Activated T-cell treated with anti-CD3 and anti-CD28 coated beads for 4 hours (primary cell): ENCODE measurements around the gene TIE1.

Source experiments
- DNase-seq: peaks from one replicate; pipeline ENCODE4 v3.0.0-alpha.2; 2020

The TIE1 gene

GRCh38 chr1:43300378-43301094, at the start of gene TIE1:
Gene TIE1 (plus strand): TSS chr1:43300982. CDS start chr1:43301072, 90 bp downstream.
- DNase-seq, result no peak

GRCh38 chr1:43251024-43251423, 49.8 kb upstream of the TIE1 start:
- no peak for DNase-seq

- DNase-seq, result no peak
Observed at GRCh38 chr1:43252225-43252624, 48.6 kb upstream of the TIE1 start.

- DNase-seq, result no peak
Observed at GRCh38 chr1:43253173-43253572, 47.6 kb upstream of the TIE1 start.

GRCh38 chr1:43253876-43254275, 46.9 kb upstream of the TIE1 start:
- no peak for DNase-seq

GRCh38 chr1:43255438-43256210, 45.2 kb upstream of the TIE1 start:
- no peak for DNase-seq

GRCh38 chr1:43256675-43257570, 43.9 kb upstream of the TIE1 start:
- no peak for DNase-seq

GRCh38 chr1:43258370-43258769, 42.4 kb upstream of the TIE1 start:
- DNase-seq, result no peak

GRCh38 chr1:43265431-43265830, 35.4 kb upstream of the TIE1 start:
- no peak for DNase-seq

- no peak for DNase-seq
Observed at GRCh38 chr1:43266881-43267280, 33.9 kb upstream of the TIE1 start.

- no peak for DNase-seq
Observed at GRCh38 chr1:43267291-43267805, 33.4 kb upstream of the TIE1 start.

- DNase-seq, result no peak
Observed at GRCh38 chr1:43267818-43268425, 32.9 kb upstream of the TIE1 start.

GRCh38 chr1:43269627-43270375, 31.0 kb upstream of the TIE1 start, which contains the start of gene TMEM125:
Gene TMEM125 (plus strand): TSS chr1:43269983. CDS start chr1:43272723, 2,740 bp downstream.
- DNase-seq, result no peak

GRCh38 chr1:43270421-43271095, 30.2 kb upstream of the TIE1 start:
- no peak for DNase-seq

GRCh38 chr1:43271186-43272118, 29.3 kb upstream of the TIE1 start:
- DNase-seq, result no peak

GRCh38 chr1:43272161-43272560, 28.6 kb upstream of the TIE1 start:
- no peak for DNase-seq

GRCh38 chr1:43272576-43273571, 27.9 kb upstream of the TIE1 start:
- DNase-seq, result no peak

- no peak for DNase-seq
Observed at GRCh38 chr1:43273708-43274107, 27.1 kb upstream of the TIE1 start.
